ENCODE results near the gene CRABP1.

The CRABP1 gene

GRCh38 chr15:78311292-78311691 is 28.9 kb upstream of the CRABP1 start:
- no peak for DNase-seq (ENCODE audit: low read depth)
- TF ChIP-seq CTCF (IDR thresholded peaks at IDR 0.05; ENCODE audit: control insufficient read depth, insufficient read depth, low read depth, low read length, missing control alignments): no peak

GRCh38 chr15:78312536-78312935 is 27.6 kb upstream of the CRABP1 start:
- no peak overlapping the region for H3K4me3 ChIP-seq (ENCODE audit: control insufficient read depth, low read depth, low read length)
- TF ChIP-seq CTCF (IDR thresholded peaks at IDR 0.05; ENCODE audit: control insufficient read depth, insufficient read depth, low read depth, low read length, missing control alignments): no peak
- DNase-seq (ENCODE audit: low read depth): no peak

More at GRCh38 chr15:78311292-78311691, 28.9 kb upstream of the CRABP1 start:
- H3K4me3 ChIP-seq (ENCODE audit: control insufficient read depth, low read depth, low read length): no peak overlapping the region

GRCh38 chr15:78312957-78313356 is 27.2 kb upstream of the CRABP1 start:
- DNase-seq (ENCODE audit: low read depth): no peak
- TF ChIP-seq CTCF (IDR thresholded peaks at IDR 0.05; ENCODE audit: control insufficient read depth, insufficient read depth, low read depth, low read length, missing control alignments): no peak

GRCh38 chr15:78313383-78313782 is 26.8 kb upstream of the CRABP1 start:
- no peak for DNase-seq (ENCODE audit: low read depth)
- TF ChIP-seq CTCF (IDR thresholded peaks at IDR 0.05; ENCODE audit: control insufficient read depth, insufficient read depth, low read depth, low read length, missing control alignments): no peak

More at GRCh38 chr15:78312957-78313356, 27.2 kb upstream of the CRABP1 start:
- H3K4me3 ChIP-seq (ENCODE audit: control insufficient read depth, low read depth, low read length): no peak overlapping the region

GRCh38 chr15:78314181-78314581 is 26.0 kb upstream of the CRABP1 start:
- no peak for DNase-seq (ENCODE audit: low read depth)
- TF ChIP-seq CTCF (IDR thresholded peaks at IDR 0.05; ENCODE audit: control insufficient read depth, insufficient read depth, low read depth, low read length, missing control alignments): no peak
- no peak overlapping the region for H3K4me3 ChIP-seq (ENCODE audit: control insufficient read depth, low read depth, low read length)

More at GRCh38 chr15:78313383-78313782, 26.8 kb upstream of the CRABP1 start:
- no peak overlapping the region for H3K4me3 ChIP-seq (ENCODE audit: control insufficient read depth, low read depth, low read length)

GRCh38 chr15:78315686-78316282 is 24.4 kb upstream of the CRABP1 start:
- peak; percentile 44 for TF ChIP-seq CTCF (IDR thresholded peaks at IDR 0.05; ENCODE audit: control insufficient read depth, insufficient read depth, low read depth, low read length, missing control alignments)
- H3K4me3 ChIP-seq (ENCODE audit: control insufficient read depth, low read depth, low read length): no peak overlapping the region
- no peak for DNase-seq (ENCODE audit: low read depth)
